Activated T-cell treated with anti-CD3 and anti-CD28 coated beads, Interleukin-2, amount 50 U/mL, for 72 hours (primary cell): ENCODE data around the gene TMEM130. TPM values are rescaled to one million over a fixed set of nuclear protein-coding genes. Genes with fewer than 3 reads are reported as not detected.
"Not testable (repeated sequence)": the region's sequence is repeated elsewhere in the genome, so short reads cannot be mapped to it uniquely, and the experiment has no call there.

Experiments
- ATAC-seq, 2 donors: fragments of 150-1000 bp; cut with Tn5 transposase; replicated peaks in 1 of 2; 2 replicates each; pipeline ENCODE4 v1.10.0; 2021; ENCODE audit warnings: moderate library complexity in 2 of 2, mild to moderate bottlenecking in 1 of 2
- DNase-seq, 2 donors: peaks; one replicate each; pipeline ENCODE4 v3.0.0; 2021 to 2022; ENCODE audit warnings: mixed read lengths in 1 of 2
- H3K27ac Mint-ChIP-seq: one replicate; pipeline ENCODE4 v1.8.0; 2022; ENCODE audit warnings: mild to moderate bottlenecking, moderate library complexity, mixed read lengths
- H3K27me3 Mint-ChIP-seq: one replicate; pipeline ENCODE4 v1.8.0; 2022; ENCODE audit warnings: low read depth, mixed read lengths
- H3K36me3 Mint-ChIP-seq, 2 donors: one replicate each; pipeline ENCODE4 v1.8.0; 2022; ENCODE audit warnings: mixed read lengths in 2 of 2, mild to moderate bottlenecking in 1 of 2; ENCODE audit not compliant: insufficient read depth in 2 of 2
- H3K4me1 Mint-ChIP-seq: one replicate; pipeline ENCODE4 v1.8.0; 2022; ENCODE audit warnings: low read depth, mixed read lengths
- H3K4me3 Mint-ChIP-seq, 2 donors: one replicate each; pipeline ENCODE4 v1.8.0; 2022; ENCODE audit warnings: mild to moderate bottlenecking in 2 of 2, mixed read lengths in 2 of 2, moderate library complexity in 2 of 2
- H3K9me3 Mint-ChIP-seq, 2 donors: one replicate each; pipeline ENCODE4 v1.8.0; 2022; ENCODE audit warnings: mixed read lengths in 2 of 2
- total RNA-seq, 2 donors: library from RNA; stranded (reverse); gene quantifications; one replicate each; pipeline ENCODE4 v1.2.3, GENCODE V29; 2022

TMEM130 gene
- total RNA-seq, 2 donors from 2014 or later: 0.35 to 2.0 TPM

- DNase-seq (no peak), ATAC-seq (no peak)
- H3K9me3 Mint-ChIP-seq: no peaks in the 10 kb centered on the region
- peaks cover 11 to 31% of the 10 kb centered on the region in 2 donors for H3K36me3 Mint-ChIP-seq
- no peak overlapping the region for H3K4me3 Mint-ChIP-seq
- H3K27ac Mint-ChIP-seq: no peak overlapping the region
- H3K27me3 Mint-ChIP-seq: no peaks in the 10 kb centered on the region
- peaks cover 9% of the 10 kb centered on the region for H3K4me1 Mint-ChIP-seq
Observed at GRCh38 chr7:98887038-98887437, 17.2 kb upstream of the TMEM130 start.

DNA sequence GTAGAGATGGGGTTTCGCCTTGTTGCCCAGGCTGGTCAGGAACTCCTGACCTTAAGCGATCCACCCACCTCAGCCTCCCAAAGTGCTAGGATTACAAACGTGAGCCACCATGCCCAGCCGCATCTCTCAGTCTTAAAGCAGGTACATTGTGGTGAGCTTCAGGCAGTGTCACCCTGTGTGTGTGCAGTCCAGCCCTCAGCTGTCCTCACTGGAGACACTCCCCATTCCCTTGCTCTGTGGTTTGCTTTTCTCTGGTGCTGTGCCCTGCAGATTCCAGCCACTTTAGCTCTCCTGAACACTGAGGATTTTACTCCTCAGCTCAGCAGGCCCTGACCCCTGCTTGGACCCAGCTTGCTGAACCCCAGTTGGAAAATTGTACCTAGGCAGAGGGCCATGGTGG lies 14.6 kb upstream of the TMEM130 start:
- no peak overlapping the region for H3K4me3 Mint-ChIP-seq
- no peak overlapping the region for H3K27ac Mint-ChIP-seq
- H3K4me1 Mint-ChIP-seq: peaks cover 32% of the 10 kb centered on the region
- no peaks in the 10 kb centered on the region for H3K27me3 Mint-ChIP-seq
- DNase-seq (no peak), ATAC-seq (no peak)
- peaks cover 10 to 26% of the 10 kb centered on the region in 2 donors for H3K36me3 Mint-ChIP-seq
- H3K9me3 Mint-ChIP-seq: no peaks in the 10 kb centered on the region

- DNase-seq: peak in 1 of 2 donors; percentile 35
- peaks cover 42% of the 10 kb centered on the region for H3K4me1 Mint-ChIP-seq
- peak overlapping the region; percentile 29 to 94 for H3K4me3 Mint-ChIP-seq
- H3K36me3 Mint-ChIP-seq: peaks cover 4 to 19% of the 10 kb centered on the region in 2 donors
- ATAC-seq: peak in 1 of 2 donors; percentile 36
- H3K27ac Mint-ChIP-seq: peak overlapping the region; percentile 97
- no peaks in the 10 kb centered on the region for H3K27me3 Mint-ChIP-seq
- no peaks in the 10 kb centered on the region for H3K9me3 Mint-ChIP-seq
Observed at GRCh38 chr7:98881561-98882315, 11.9 kb upstream of the TMEM130 start.

- Mint-ChIP-seq H3K4me1 (peaks cover 42% of the 10 kb centered on the region), H3K27me3 (no peaks in the 10 kb centered on the region), H3K9me3 (no peaks in the 10 kb centered on the region), H3K36me3 (peaks cover 4 to 19% of the 10 kb centered on the region in 2 donors), H3K27ac (peak overlapping the region; percentile 97), H3K4me3 (peak overlapping the region; percentile 94 to 95)
- ATAC-seq (no peak), DNase-seq (no peak)
Observed at GRCh38 chr7:98880485-98880884, 10.7 kb upstream of the TMEM130 start.

DNA sequence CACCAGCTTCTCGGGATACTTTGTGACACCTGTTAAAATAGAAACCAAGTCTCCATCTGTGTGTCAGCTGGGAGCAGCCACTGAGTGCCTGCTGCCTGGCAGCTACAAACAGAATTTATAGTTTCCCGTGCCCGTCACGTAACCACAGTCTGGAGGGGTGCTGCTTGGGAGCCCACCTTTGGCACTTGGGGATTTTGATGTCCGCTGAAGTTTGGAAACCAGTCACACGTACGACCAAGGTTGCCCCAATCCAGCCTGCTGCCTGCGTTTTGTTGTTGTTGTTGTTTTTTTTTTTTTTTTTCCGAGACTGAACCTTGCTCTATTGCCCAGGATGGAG lies 10.1 kb upstream of the TMEM130 start:
- Mint-ChIP-seq H3K27me3 (no peaks in the 10 kb centered on the region), H3K4me1 (peaks cover 42% of the 10 kb centered on the region), H3K9me3 (no peaks in the 10 kb centered on the region), H3K36me3 (peaks cover 4 to 17% of the 10 kb centered on the region in 2 donors), H3K4me3 (peak overlapping the region; percentile 94 to 95), H3K27ac (peak overlapping the region; percentile 97)
- no peak for DNase-seq
- ATAC-seq: no peak

- Mint-ChIP-seq H3K36me3 (peaks cover 4 to 17% of the 10 kb centered on the region in 2 donors), H3K27me3 (no peaks in the 10 kb centered on the region), H3K9me3 (no peaks in the 10 kb centered on the region), H3K4me3 (peak overlapping the region; percentile 94 to 95), H3K27ac (peak overlapping the region; percentile 97), H3K4me1 (peaks cover 42% of the 10 kb centered on the region)
- ATAC-seq (peak; percentile 73 to 78), DNase-seq (peak; percentile 73 to 78)
Observed at GRCh38 chr7:98879198-98879978, 9.6 kb upstream of the TMEM130 start.

DNA sequence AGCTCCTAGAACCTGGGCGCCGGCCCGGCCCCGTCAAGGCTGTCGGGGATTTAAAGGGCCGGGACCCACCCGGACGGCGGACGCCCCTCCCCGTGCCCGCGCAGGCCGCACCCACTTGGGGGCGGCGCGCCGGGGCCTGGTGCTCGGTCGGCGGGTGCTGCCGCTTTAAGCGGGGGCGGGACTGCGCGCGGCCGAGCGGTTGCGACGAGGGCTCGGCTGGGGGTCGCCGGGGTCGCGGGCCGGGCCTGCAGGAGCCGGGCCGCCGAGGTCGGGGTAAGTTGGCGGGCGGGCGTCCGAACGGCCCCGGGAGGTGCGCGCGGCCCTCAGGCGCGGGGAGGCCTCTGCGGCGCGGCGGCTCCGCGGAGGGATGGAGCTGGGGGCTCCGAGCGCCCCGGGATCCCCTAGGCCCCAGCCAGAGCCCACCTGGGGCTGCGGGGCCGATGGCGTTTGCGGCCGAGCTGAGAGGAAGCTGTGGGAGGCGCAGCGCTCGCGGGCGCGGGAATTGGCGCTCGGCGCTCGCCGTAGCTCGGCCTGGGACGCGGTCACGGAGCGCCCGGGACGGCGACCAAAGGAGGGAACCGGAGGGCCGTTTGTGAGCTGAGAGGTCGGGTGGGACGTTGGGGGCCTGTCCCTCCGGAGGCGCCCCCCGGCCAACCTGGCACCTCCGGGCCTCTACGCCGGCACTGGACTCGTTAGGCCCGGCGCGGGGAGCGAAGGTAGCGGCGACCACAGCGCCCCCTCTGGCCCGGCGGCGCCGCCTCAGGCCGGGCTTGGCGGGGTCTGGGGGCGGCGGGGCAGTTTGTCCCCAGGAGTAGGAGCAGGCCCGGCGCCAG lies 8.8 kb upstream of the TMEM130 start, which contains the start of gene TRRAP:
TSS of gene TRRAP (plus strand) at position 168 of the 833 bp plus-strand sequence. CDS start 2,619 bp downstream, outside the sequence.
- ATAC-seq (peak; percentile 72 to 78), DNase-seq (peak; percentile 81 to 84)
- peaks cover 1 to 15% of the 10 kb centered on the region in 2 donors for H3K36me3 Mint-ChIP-seq
- peak within 1 kb of the TSS; percentile 94 to 95 for H3K4me3 Mint-ChIP-seq
- no peaks in the 10 kb centered on the region for H3K9me3 Mint-ChIP-seq
- no peaks in the 10 kb centered on the region for H3K27me3 Mint-ChIP-seq
- peak within 1 kb of the TSS; percentile 97 for H3K27ac Mint-ChIP-seq
- peaks cover 42% of the 10 kb centered on the region for H3K4me1 Mint-ChIP-seq

- no peak for DNase-seq
- Mint-ChIP-seq H3K27ac (no peak overlapping the region), H3K27me3 (no peaks in the 10 kb centered on the region), H3K9me3 (no peaks in the 10 kb centered on the region), H3K36me3 (peaks cover 1 to 9% of the 10 kb centered on the region in 2 donors), H3K4me1 (peaks cover 42% of the 10 kb centered on the region), H3K4me3 (peak overlapping the region; percentile 54 to 69)
- ATAC-seq: no peak
Observed at GRCh38 chr7:98877692-98878364, 8.0 kb upstream of the TMEM130 start.

DNA sequence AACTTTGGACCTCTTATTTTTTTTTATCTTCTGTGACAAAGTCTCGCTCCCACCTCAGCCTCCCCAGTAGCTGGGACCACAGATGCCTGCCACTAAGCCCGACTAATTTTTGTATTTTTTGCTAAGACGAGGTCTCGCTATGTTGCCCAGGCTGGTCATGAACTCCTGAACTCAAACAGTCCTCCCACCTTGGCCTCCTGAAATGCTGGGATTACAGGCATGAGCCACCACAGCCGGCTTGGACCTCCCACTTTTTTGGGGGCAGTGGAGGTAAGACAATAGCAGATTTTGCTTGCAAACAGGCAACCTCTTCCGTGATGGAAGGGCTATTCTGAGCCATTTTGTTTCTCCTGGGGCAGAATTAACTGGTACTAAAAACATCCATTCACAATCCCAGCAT lies 7.3 kb upstream of the TMEM130 start:
- DNase-seq (no peak), ATAC-seq (no peak)
- peaks cover 1 to 4% of the 10 kb centered on the region in 2 donors for H3K36me3 Mint-ChIP-seq
- no peaks in the 10 kb centered on the region for H3K27me3 Mint-ChIP-seq
- no peak overlapping the region for H3K27ac Mint-ChIP-seq
- no peaks in the 10 kb centered on the region for H3K9me3 Mint-ChIP-seq
- H3K4me3 Mint-ChIP-seq: peak overlapping the region; percentile 1 to 69
- H3K4me1 Mint-ChIP-seq: peaks cover 35% of the 10 kb centered on the region

- Mint-ChIP-seq H3K27me3 (peaks cover 7% of the 10 kb centered on the region), H3K9me3 (no peaks in the 10 kb centered on the region), H3K4me1 (peaks cover 20% of the 10 kb centered on the region), H3K4me3 (no peak overlapping the region), H3K36me3 (no peaks in the 10 kb centered on the region), H3K27ac (no peak overlapping the region)
- DNase-seq: no peak
- ATAC-seq: no peak
Observed at GRCh38 chr7:98875501-98875900, 5.7 kb upstream of the TMEM130 start.

GRCh38 chr7:98874942-98875341 lies 5.1 kb upstream of the TMEM130 start:
- H3K4me3 Mint-ChIP-seq: no peak overlapping the region
- ATAC-seq: no peak
- H3K9me3 Mint-ChIP-seq: no peaks in the 10 kb centered on the region
- no peak overlapping the region for H3K27ac Mint-ChIP-seq
- no peak for DNase-seq
- H3K4me1 Mint-ChIP-seq: peaks cover 18% of the 10 kb centered on the region
- no peaks in the 10 kb centered on the region for H3K36me3 Mint-ChIP-seq
- peaks cover 10% of the 10 kb centered on the region for H3K27me3 Mint-ChIP-seq

GRCh38 chr7:98873610-98874009 lies 3.8 kb upstream of the TMEM130 start:
- Mint-ChIP-seq H3K27me3 (peaks cover 15% of the 10 kb centered on the region), H3K4me1 (peaks cover 16% of the 10 kb centered on the region)
- ATAC-seq, H3K9me3 Mint-ChIP-seq, H3K4me3 Mint-ChIP-seq, H3K27ac Mint-ChIP-seq, DNase-seq, H3K36me3 Mint-ChIP-seq: not testable (repeated sequence)
